ENCODE data around the gene EARS2. TPM values are rescaled to one million over a fixed set of nuclear protein-coding genes. Genes with fewer than 3 reads are reported as not detected.

The EARS2 gene
- total RNA-seq, 4 donors from 2014 or later = 10.9 to 32.0 (median 14.0) TPM

- no peak for TF ChIP-seq CTCF (IDR thresholded peaks at IDR 0.05; ENCODE audit: low read depth)
Observed at GRCh38 chr16:23549938-23550337, 7.2 kb downstream of the EARS2 start.

- TF ChIP-seq CTCF (IDR thresholded peaks at IDR 0.05; ENCODE audit: low read depth) = no peak
Observed at GRCh38 chr16:23544436-23544835, 12.7 kb downstream of the EARS2 start.

- no peak for TF ChIP-seq CTCF (IDR thresholded peaks at IDR 0.05; ENCODE audit: low read depth)
Observed at GRCh38 chr16:23539984-23540816, 16.9 kb downstream of the EARS2 start.

GRCh38 chr16:23538919-23539278 lies 18.3 kb downstream of the EARS2 start:
- TF ChIP-seq CTCF (IDR thresholded peaks at IDR 0.05; ENCODE audit: low read depth) = no peak

- no peak for TF ChIP-seq CTCF (IDR thresholded peaks at IDR 0.05; ENCODE audit: low read depth)
Observed at GRCh38 chr16:23537390-23537789, 19.8 kb downstream of the EARS2 start.

GRCh38 chr16:23535901-23536300 lies 21.2 kb downstream of the EARS2 start:
- TF ChIP-seq CTCF (IDR thresholded peaks at IDR 0.05; ENCODE audit: low read depth) = no peak

- no peak for TF ChIP-seq CTCF (IDR thresholded peaks at IDR 0.05; ENCODE audit: low read depth)
Observed at GRCh38 chr16:23534868-23535860, 22.0 kb downstream of the EARS2 start.
